Panc1 (cell line): ENCODE measurements around the gene UST. TPM values are rescaled to one million over a fixed set of nuclear protein-coding genes. Genes with fewer than 3 reads are reported as not detected.

Experiments
- ATAC-seq: fragments of 200-7000 bp; cut with Tn5 transposase; 2 replicates; pipeline ENCODE4 v1.9.1; 2020; ENCODE audit warnings: mild to moderate bottlenecking, moderate library complexity
- BruUV-seq: library from RNA; stranded (reverse); fragments of 400-500 nt; replicated peaks from 2 replicates; lab custom pipeline; 2021; lab: Mats Ljungman, UMichigan
- CTCF ChIA-PET: fragments of 300-600 bp; sonication (Branson Sonifier 250); formaldehyde crosslinking; loops from one replicate; lab custom pipeline; 2022; ENCODE audit warnings: antibody characterized with exemption; lab: Charles Lee
- POLR2A ChIA-PET: fragments of 300-600 bp; sonication (Branson Sonifier 250); formaldehyde crosslinking; loops from one replicate; lab custom pipeline; 2022; ENCODE audit warnings: antibody characterized with exemption; lab: Charles Lee
- DNase-seq: peaks from one replicate; pipeline ENCODE4 v3.0.0-alpha.2; 2010; ENCODE audit warnings: low read depth, low spot score
- H3K27ac ChIP-seq: 2 replicates; pipeline ENCODE4 v1.5.1; 2011; ENCODE audit warnings: mild to moderate bottlenecking, low read length, inconsistent platforms
- H3K27me3 ChIP-seq: fragments of 200-500 bp; sonication (Bioruptor generic); 2 replicates; pipeline ENCODE4 v1.6.0; 2014; ENCODE audit warnings: low read length, inconsistent platforms; ENCODE audit not compliant: control insufficient read depth, insufficient read depth
- H3K36me3 ChIP-seq: fragments of 200-500 bp; sonication (Bioruptor generic); 2 replicates; pipeline ENCODE4 v1.5.1; 2014; ENCODE audit warnings: inconsistent platforms, mild to moderate bottlenecking, low read length, moderate library complexity; ENCODE audit not compliant: control insufficient read depth, insufficient read depth
- H3K4me1 ChIP-seq: 2 replicates; pipeline ENCODE4 v1.5.1; 2011; ENCODE audit warnings: inconsistent platforms, mild to moderate bottlenecking, low read length, moderate library complexity; ENCODE audit not compliant: control insufficient read depth, insufficient read depth
- H3K4me3 ChIP-seq, 2 experiments: 2 replicates each; pipeline ENCODE4 v1.5.1; 2011 to 2012; ENCODE audit warnings: low read depth in 2 of 2, low read length in 2 of 2, mild to moderate bottlenecking in 2 of 2, inconsistent platforms in 1 of 2, moderate library complexity in 1 of 2
- H3K9me3 ChIP-seq: fragments of 200-500 bp; sonication (Bioruptor generic); 2 replicates; pipeline ENCODE4 v1.5.1; 2014; ENCODE audit warnings: low read depth, mild to moderate bottlenecking, inconsistent platforms, low read length, moderate library complexity; ENCODE audit not compliant: control insufficient read depth, insufficient read depth
- POLR2AphosphoS5 ChIP-seq: IDR thresholded peaks from 2 replicates; pipeline ENCODE4 v1.6.1; 2012; ENCODE audit warnings: mild to moderate bottlenecking, low read depth, low read length, moderate library complexity
- REST ChIP-seq, 2 experiments: IDR thresholded peaks; 2 replicates each; pipeline ENCODE4 v1.6.1; 2011 to 2012; ENCODE audit warnings: low read depth in 2 of 2, control low read depth in 1 of 2, low read length in 1 of 2, mild to moderate bottlenecking in 1 of 2, moderate library complexity in 1 of 2; ENCODE audit not compliant: insufficient read depth in 1 of 2
- SIN3A ChIP-seq: IDR thresholded peaks from 2 replicates; pipeline ENCODE4 v1.6.1; 2012; ENCODE audit warnings: low read depth, mild to moderate bottlenecking, low read length, moderate library complexity, borderline replicate concordance; ENCODE audit not compliant: insufficient read depth
- TCF7L2 ChIP-seq: IDR thresholded peaks from 2 replicates; pipeline ENCODE4 v1.6.1; 2011; ENCODE audit warnings: mild to moderate bottlenecking, low read depth, low read length, inconsistent platforms
- in situ Hi-C: cut with HindIII; loops from 2 replicates; pipeline ENCODE4 v1.10.0; 2016; ENCODE audit warnings: low sequenced_read_pairs, low pct_unique_long_range_greater_than_20kb
- intact Hi-C: fragments of 100-400 bp; cut with micrococcal nuclease; formaldehyde crosslinking; loops from one replicate; pipeline ENCODE4 v1.10.0; 2022; ENCODE audit not compliant: unreplicated experiment
- total RNA-seq: library from RNA; stranded (reverse); gene quantifications from one replicate; pipeline ENCODE4 v1.2.1, GENCODE V29; 2021; ENCODE audit not compliant: unreplicated experiment
- TF ChIP-seq, protein P1 (sequence below): fragments of 450-650 bp; IDR thresholded peaks from 2 replicates; pipeline ENCODE4 v1.5.1; 2017; ENCODE audit warnings: mild to moderate bottlenecking

UST gene
- total RNA-seq, 1 experiment from 2014 or later = 0.15 TPM

DNA sequence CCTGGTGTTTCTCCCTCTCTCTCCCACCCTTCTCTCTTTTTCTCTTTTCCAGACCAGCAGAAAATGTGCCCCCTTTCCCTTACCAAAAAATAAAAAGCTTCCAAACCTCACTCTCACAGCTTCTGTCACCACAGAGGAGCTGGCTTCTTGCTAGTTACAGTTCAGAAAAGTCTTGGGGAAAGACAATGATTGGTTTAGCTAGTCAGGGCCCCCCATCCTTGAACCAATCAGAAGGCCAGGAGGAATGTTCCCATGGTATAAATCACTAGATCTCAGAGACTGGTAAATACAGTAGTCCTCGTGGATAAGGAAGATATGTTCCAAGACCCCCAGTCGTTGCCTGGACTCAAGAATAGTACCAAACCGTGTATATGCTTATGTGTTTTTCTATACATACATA is 339.5 kb downstream of the UST start:
- intact Hi-C loops (loop anchor here (10.0 kb wide), 1 partner anchor 228 kb away; the partner anchor contains the start of gene TAB2), in situ Hi-C loops (no loop called here)
- H3K36me3 ChIP-seq = no peaks in the 10 kb centered on the region
- ChIA-PET CTCF (no interaction called here), POLR2A (no interaction called here)
- H3K4me1 ChIP-seq = no peaks in the 10 kb centered on the region
- peaks cover 3% of the 10 kb centered on the region; the same call in 1 of the 2 replicates for H3K27me3 ChIP-seq
- H3K4me3 ChIP-seq = no peak overlapping the region
- ATAC-seq (no peak), DNase-seq (no peak)
- BruUV-seq = no TSS peak
- TF ChIP-seq POLR2AphosphoS5 (no peak), REST (IDR thresholded peaks at IDR 0.05; ENCODE audit: insufficient read depth in 1 of 2, low read depth in 2 of 2, low read length in 1 of 2) (no peak), SIN3A (no peak), TCF7L2 (no peak)
- TF ChIP-seq, protein P1, sequence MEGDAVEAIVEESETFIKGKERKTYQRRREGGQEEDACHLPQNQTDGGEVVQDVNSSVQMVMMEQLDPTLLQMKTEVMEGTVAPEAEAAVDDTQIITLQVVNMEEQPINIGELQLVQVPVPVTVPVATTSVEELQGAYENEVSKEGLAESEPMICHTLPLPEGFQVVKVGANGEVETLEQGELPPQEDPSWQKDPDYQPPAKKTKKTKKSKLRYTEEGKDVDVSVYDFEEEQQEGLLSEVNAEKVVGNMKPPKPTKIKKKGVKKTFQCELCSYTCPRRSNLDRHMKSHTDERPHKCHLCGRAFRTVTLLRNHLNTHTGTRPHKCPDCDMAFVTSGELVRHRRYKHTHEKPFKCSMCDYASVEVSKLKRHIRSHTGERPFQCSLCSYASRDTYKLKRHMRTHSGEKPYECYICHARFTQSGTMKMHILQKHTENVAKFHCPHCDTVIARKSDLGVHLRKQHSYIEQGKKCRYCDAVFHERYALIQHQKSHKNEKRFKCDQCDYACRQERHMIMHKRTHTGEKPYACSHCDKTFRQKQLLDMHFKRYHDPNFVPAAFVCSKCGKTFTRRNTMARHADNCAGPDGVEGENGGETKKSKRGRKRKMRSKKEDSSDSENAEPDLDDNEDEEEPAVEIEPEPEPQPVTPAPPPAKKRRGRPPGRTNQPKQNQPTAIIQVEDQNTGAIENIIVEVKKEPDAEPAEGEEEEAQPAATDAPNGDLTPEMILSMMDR = no peak
- no peaks in the 10 kb centered on the region for H3K9me3 ChIP-seq
- H3K27ac ChIP-seq = no peak overlapping the region

DNA sequence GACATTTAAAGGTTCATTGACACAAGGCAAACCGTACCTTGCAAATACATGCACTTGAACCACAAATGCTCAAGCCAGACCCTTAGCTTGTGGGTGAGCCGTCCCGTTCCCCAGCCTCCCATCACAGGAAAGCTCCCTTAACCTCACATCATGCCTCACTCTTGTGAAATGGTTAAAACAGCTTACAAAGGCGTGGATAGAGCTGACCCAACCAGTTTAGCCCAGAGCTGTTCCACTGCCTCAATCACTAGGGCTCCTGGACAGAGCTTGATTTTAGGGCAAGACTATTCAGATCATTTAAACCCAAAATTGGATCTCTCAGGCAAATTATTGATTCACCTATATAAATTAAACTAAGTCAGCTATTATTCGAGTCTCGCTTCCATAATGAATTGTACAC is 341.1 kb downstream of the UST start:
- TF ChIP-seq SIN3A (no peak), REST (IDR thresholded peaks at IDR 0.05; ENCODE audit: insufficient read depth in 1 of 2, low read depth in 2 of 2, low read length in 1 of 2) (no peak), TCF7L2 (no peak), POLR2AphosphoS5 (no peak)
- TF ChIP-seq, protein P1 = no peak
- DNase-seq = no peak
- no peak overlapping the region for H3K4me3 ChIP-seq
- no TSS peak for BruUV-seq
- ATAC-seq = no peak
- intact Hi-C loops (loop anchor here (10.0 kb wide), 1 partner anchor 227 kb away; the partner anchor contains the start of gene TAB2), in situ Hi-C loops (no loop called here)
- ChIA-PET POLR2A (no interaction called here), CTCF (no interaction called here)
- peaks cover 3% of the 10 kb centered on the region; the same call in 1 of the 2 replicates for H3K27me3 ChIP-seq
- no peaks in the 10 kb centered on the region for H3K4me1 ChIP-seq
- no peaks in the 10 kb centered on the region for H3K36me3 ChIP-seq
- no peaks in the 10 kb centered on the region for H3K9me3 ChIP-seq
- no peak overlapping the region for H3K27ac ChIP-seq
